Measurements from ENCODE around the gene AFF3. TPM values are rescaled to one million over a fixed set of nuclear protein-coding genes. Genes with fewer than 3 reads are reported as not detected.

The AFF3 gene
- total RNA-seq, 1 donor from 2014 or later, result 20.9 TPM

- no peak for TF ChIP-seq CTCF (conservative IDR thresholded peaks at IDR 0.05)
- peaks cover 8% of the 10 kb centered on the region for H3K9me3 Mint-ChIP-seq
- H3K27ac Mint-ChIP-seq (ENCODE audit: unreplicated experiment), result no peak overlapping the region
- DNase-seq (ENCODE audit: low read depth, low spot score), result no peak
- H3K36me3 Mint-ChIP-seq (ENCODE audit: low read depth), result peaks cover 17% of the 10 kb centered on the region
- H3K4me3 Mint-ChIP-seq, result no peak overlapping the region
- H3K27me3 Mint-ChIP-seq (ENCODE audit: low read depth), result no peaks in the 10 kb centered on the region
- H3K4me1 Mint-ChIP-seq, result peaks cover 5% of the 10 kb centered on the region
Observed at GRCh38 chr2:99802734-99803133, 339.7 kb downstream of the AFF3 start.

- H3K27ac Mint-ChIP-seq (ENCODE audit: unreplicated experiment), result no peak overlapping the region
- H3K27me3 Mint-ChIP-seq (ENCODE audit: low read depth), result no peaks in the 10 kb centered on the region
- peaks cover 21% of the 10 kb centered on the region for H3K9me3 Mint-ChIP-seq
Observed at GRCh38 chr2:99801327-99801901, 341.0 kb downstream of the AFF3 start.

GRCh38 chr2:99797475-99797874 is 344.9 kb downstream of the AFF3 start:
- H3K27ac Mint-ChIP-seq (ENCODE audit: unreplicated experiment), result no peak overlapping the region
- H3K27me3 Mint-ChIP-seq (ENCODE audit: low read depth), result no peaks in the 10 kb centered on the region
- DNase-seq (ENCODE audit: low read depth, low spot score), result no peak
- no peak for TF ChIP-seq CTCF (conservative IDR thresholded peaks at IDR 0.05)
- no peaks in the 10 kb centered on the region for H3K4me1 Mint-ChIP-seq
- peaks cover 23% of the 10 kb centered on the region for H3K36me3 Mint-ChIP-seq (ENCODE audit: low read depth)
- H3K4me3 Mint-ChIP-seq, result no peak overlapping the region
- peaks cover 21% of the 10 kb centered on the region for H3K9me3 Mint-ChIP-seq

More at GRCh38 chr2:99801327-99801901, 341.0 kb downstream of the AFF3 start:
- TF ChIP-seq CTCF (conservative IDR thresholded peaks at IDR 0.05), result no peak
- no peak overlapping the region for H3K4me3 Mint-ChIP-seq
- H3K4me1 Mint-ChIP-seq, result no peaks in the 10 kb centered on the region
- H3K36me3 Mint-ChIP-seq (ENCODE audit: low read depth), result peaks cover 27% of the 10 kb centered on the region
- DNase-seq (ENCODE audit: low read depth, low spot score), result no peak

- no peak for TF ChIP-seq CTCF (conservative IDR thresholded peaks at IDR 0.05)
- Mint-ChIP-seq H3K9me3 (peaks cover 21% of the 10 kb centered on the region), H3K36me3 (ENCODE audit: low read depth) (peaks cover 23% of the 10 kb centered on the region), H3K27me3 (ENCODE audit: low read depth) (no peaks in the 10 kb centered on the region), H3K27ac (ENCODE audit: unreplicated experiment) (no peak overlapping the region), H3K4me1 (no peaks in the 10 kb centered on the region), H3K4me3 (no peak overlapping the region)
- DNase-seq (ENCODE audit: low read depth, low spot score), result no peak
Observed at GRCh38 chr2:99794414-99794813, 348.0 kb downstream of the AFF3 start.

- Mint-ChIP-seq H3K9me3 (peaks cover 21% of the 10 kb centered on the region), H3K4me3 (no peak overlapping the region), H3K4me1 (no peaks in the 10 kb centered on the region), H3K36me3 (ENCODE audit: low read depth) (peaks cover 23% of the 10 kb centered on the region), H3K27me3 (ENCODE audit: low read depth) (no peaks in the 10 kb centered on the region), H3K27ac (ENCODE audit: unreplicated experiment) (no peak overlapping the region)
- DNase-seq (ENCODE audit: low read depth, low spot score), result no peak
- TF ChIP-seq CTCF (conservative IDR thresholded peaks at IDR 0.05), result no peak
Observed at GRCh38 chr2:99793022-99793421, 349.4 kb downstream of the AFF3 start.
